A673 (cell line): ENCODE measurements around the gene PDLIM4. TPM values are rescaled to one million over a fixed set of nuclear protein-coding genes. Genes with fewer than 3 reads are reported as not detected.

Source experiments
- BruUV-seq: library from RNA; stranded (reverse); fragments of 400-500 nt; replicated peaks from 2 replicates; lab custom pipeline; 2021; lab: Mats Ljungman, UMichigan
- CTCF ChIA-PET: fragments of 300-600 bp; sonication (Branson Sonifier 250); formaldehyde crosslinking; loops from one replicate; lab custom pipeline; 2022; ENCODE audit warnings: antibody characterized with exemption; lab: Charles Lee
- POLR2A ChIA-PET: fragments of 300-600 bp; sonication (Branson Sonifier 250); formaldehyde crosslinking; loops from one replicate; lab custom pipeline; 2022; ENCODE audit warnings: antibody characterized with exemption; ENCODE audit not compliant: low non-redundant PET; lab: Charles Lee
- DNase-seq: peaks from one replicate; pipeline ENCODE4 v3.0.0-alpha.2; 2015; ENCODE audit warnings: low spot score
- H3K27ac ChIP-seq: fragments of 200-600 bp; sonication (generic); 2 replicates; pipeline ENCODE4 v1.5.1; 2016; ENCODE audit warnings: mixed run types, low read depth, mild to moderate bottlenecking, mixed read lengths, antibody characterized with exemption, low read length; ENCODE audit not compliant: poor library complexity, severe bottlenecking
- H3K27me3 ChIP-seq: fragments of 200-600 bp; sonication (generic); replicated peaks from 2 replicates; pipeline ENCODE4 v1.6.1; 2017; ENCODE audit warnings: mixed run types, low read depth, mild to moderate bottlenecking, mixed read lengths, antibody characterized with exemption, low read length; ENCODE audit not compliant: insufficient read depth, poor library complexity
- H3K36me3 ChIP-seq: fragments of 200-600 bp; sonication (generic); 2 replicates; pipeline ENCODE4 v1.6.1; 2016; ENCODE audit warnings: mixed run types, mild to moderate bottlenecking, mixed read lengths, antibody characterized with exemption, low read length; ENCODE audit not compliant: insufficient read depth, poor library complexity, severe bottlenecking
- H3K4me1 ChIP-seq: fragments of 200-600 bp; sonication (generic); 2 replicates; pipeline ENCODE4 v1.6.1; 2017; ENCODE audit warnings: mixed run types, mild to moderate bottlenecking, mixed read lengths, antibody characterized with exemption, low read length; ENCODE audit not compliant: insufficient read depth, poor library complexity, severe bottlenecking
- H3K4me3 ChIP-seq: fragments of 200-600 bp; sonication (generic); 2 replicates; pipeline ENCODE4 v1.5.1; 2016; ENCODE audit warnings: low read depth, mixed run types, mild to moderate bottlenecking, mixed read lengths, low read length; ENCODE audit not compliant: poor library complexity, severe bottlenecking
- H3K9me3 ChIP-seq: fragments of 200-600 bp; sonication (generic); 2 replicates; pipeline ENCODE4 v1.6.1; 2016; ENCODE audit warnings: mixed run types, low read depth, mild to moderate bottlenecking, mixed read lengths, antibody characterized with exemption, low read length; ENCODE audit not compliant: poor library complexity, severe bottlenecking
- CTCF ChIP-seq: fragments of 300-800, 200-600 bp; sonication (generic); conservative IDR thresholded peaks from 2 replicates; pipeline ENCODE4 v1.5.1; 2017; ENCODE audit warnings: low read depth, mild to moderate bottlenecking, antibody characterized with exemption, low read length, moderate library complexity, mixed read lengths
- EZH2 ChIP-seq: fragments of 200-600 bp; sonication (generic); IDR thresholded peaks from 2 replicates; pipeline ENCODE4 v1.6.1; 2017; ENCODE audit warnings: borderline replicate concordance, low read depth, mild to moderate bottlenecking, mixed read lengths, antibody characterized with exemption, low read length; ENCODE audit not compliant: poor library complexity, severe bottlenecking
- intact Hi-C: fragments of 100-400 bp; cut with micrococcal nuclease; formaldehyde crosslinking; loops from one replicate; pipeline ENCODE4 v1.10.0; 2022; ENCODE audit not compliant: unreplicated experiment
- total RNA-seq: library from RNA; stranded (reverse); gene quantifications from 2 replicates; pipeline ENCODE4 v1.2.3, GENCODE V29; 2021

Gene PDLIM4
- total RNA-seq, 1 experiment from 2014 or later: 6.0 TPM

- intact Hi-C loops: no loop called here
- H3K4me3 ChIP-seq: peak overlapping the region; percentile 63
- no peaks in the 10 kb centered on the region for H3K36me3 ChIP-seq
- DNase-seq: no peak
- no peaks in the 10 kb centered on the region for H3K27me3 ChIP-seq
- H3K27ac ChIP-seq: peak overlapping the region; percentile 23
- TF ChIP-seq CTCF: no peak; the same call in 1 of the 2 replicates
- TF ChIP-seq EZH2: no peak
- H3K4me1 ChIP-seq: peaks cover 18% of the 10 kb centered on the region
- H3K9me3 ChIP-seq: no peaks in the 10 kb centered on the region
- CTCF ChIA-PET: interaction anchor here (0.8 kb wide), 1 partner anchor 10 kb away, joined by 5 read pairs; no protein-coding TSS in a partner anchor
- no TSS peak for BruUV-seq
- POLR2A ChIA-PET: interaction anchor here (0.5 kb wide), 1 partner anchor 23 kb away, joined by 3 read pairs; no protein-coding TSS in a partner anchor
Observed at GRCh38 chr5:132228241-132229035, 29.1 kb upstream of the PDLIM4 start.

GRCh38 chr5:132229236-132229635, 28.3 kb upstream of the PDLIM4 start:
- BruUV-seq: no TSS peak
- no peak for TF ChIP-seq EZH2
- no peak for TF ChIP-seq CTCF
- intact Hi-C loops: no loop called here
- no peaks in the 10 kb centered on the region for H3K9me3 ChIP-seq
- H3K36me3 ChIP-seq: no peaks in the 10 kb centered on the region
- no peaks in the 10 kb centered on the region for H3K27me3 ChIP-seq
- H3K4me1 ChIP-seq: peaks cover 18% of the 10 kb centered on the region
- CTCF ChIA-PET: no interaction called here
- no peak overlapping the region for H3K4me3 ChIP-seq
- no peak for DNase-seq
- POLR2A ChIA-PET: interaction anchor here (0.5 kb wide), 1 partner anchor 23 kb away, joined by 3 read pairs; no protein-coding TSS in a partner anchor
- H3K27ac ChIP-seq: no peak overlapping the region

GRCh38 chr5:132230871-132231270, 26.6 kb upstream of the PDLIM4 start:
- Histone ChIP-seq H3K27me3 (no peaks in the 10 kb centered on the region), H3K4me3 (no peak overlapping the region), H3K9me3 (no peaks in the 10 kb centered on the region), H3K36me3 (no peaks in the 10 kb centered on the region), H3K27ac (no peak overlapping the region), H3K4me1 (peaks cover 3% of the 10 kb centered on the region)
- no peak for DNase-seq
- CTCF ChIA-PET: no interaction called here
- no peak for TF ChIP-seq CTCF
- no peak for TF ChIP-seq EZH2
- intact Hi-C loops: no loop called here
- POLR2A ChIA-PET: no interaction called here
- no TSS peak for BruUV-seq
